HCT116 (cell line): Measurements from ENCODE around the gene INTS6L.

Experiments
- ATF3 ChIP-seq: IDR thresholded peaks from 2 replicates; pipeline ENCODE4 v1.6.1; 2012
- CEBPB ChIP-seq: IDR thresholded peaks from 2 replicates; pipeline ENCODE4 v1.6.1; 2012; ENCODE audit warnings: low read depth
- CTCF ChIP-seq, 3 experiments: fragments of 200-600 bp in 1 of 3; sonication (generic) in 1 of 3; IDR thresholded peaks in 2 of 3; conservative IDR thresholded peaks in 1 of 3; 2 replicates each; pipeline ENCODE4 v1.5.1; 2012 to 2017; ENCODE audit warnings: low read depth in 2 of 3, low read length in 2 of 3, antibody characterized with exemption in 1 of 3, borderline replicate concordance in 1 of 3, control low read depth in 1 of 3, mild to moderate bottlenecking in 1 of 3, mixed read lengths in 1 of 3, mixed run types in 1 of 3, moderate library complexity in 1 of 3; ENCODE audit not compliant: insufficient read depth in 1 of 3
- EGR1 ChIP-seq: IDR thresholded peaks from 2 replicates; pipeline ENCODE4 v1.6.1; 2012; ENCODE audit warnings: low read depth
- EZH2phosphoT487 ChIP-seq: fragments of 200-600 bp; IDR thresholded peaks from 2 replicates; pipeline ENCODE4 v1.6.1; 2018; ENCODE audit warnings: antibody characterized with exemption, borderline replicate concordance
- JUND ChIP-seq: IDR thresholded peaks from 2 replicates; pipeline ENCODE4 v1.6.1; 2012
- POLR2A ChIP-seq: IDR thresholded peaks from 2 replicates; pipeline ENCODE4 v1.7.0; 2011; ENCODE audit warnings: borderline replicate concordance; ENCODE audit not compliant: insufficient read depth, insufficient read length; ENCODE audit errors: extremely low read depth
- POLR2AphosphoS5 ChIP-seq: IDR thresholded peaks from 2 replicates; pipeline ENCODE4 v1.6.1; 2011; ENCODE audit warnings: mild to moderate bottlenecking, low read depth, low read length, moderate library complexity
- REST ChIP-seq: IDR thresholded peaks from 2 replicates; pipeline ENCODE4 v1.6.1; 2012; ENCODE audit warnings: low read depth
- SIN3A ChIP-seq: IDR thresholded peaks from 2 replicates; pipeline ENCODE4 v1.6.1; 2012; ENCODE audit warnings: low read depth
- SP1 ChIP-seq: IDR thresholded peaks from 2 replicates; pipeline ENCODE4 v1.6.1; 2012; ENCODE audit warnings: low read depth
- TCF7L2 ChIP-seq: IDR thresholded peaks from 2 replicates; pipeline ENCODE4 v1.7.0; 2011; ENCODE audit warnings: borderline replicate concordance, inconsistent platforms; ENCODE audit not compliant: insufficient read depth, insufficient read length; ENCODE audit errors: extremely low read depth
- YY1 ChIP-seq: IDR thresholded peaks from 2 replicates; pipeline ENCODE4 v1.6.1; 2011; ENCODE audit warnings: low read length, low read depth, moderate library complexity, mild to moderate bottlenecking; ENCODE audit not compliant: insufficient replicate concordance; ENCODE audit errors: extremely low read depth
- ZBTB33 ChIP-seq: IDR thresholded peaks from 2 replicates; pipeline ENCODE4 v1.6.1; 2011; ENCODE audit warnings: mild to moderate bottlenecking, low read length, moderate library complexity; ENCODE audit not compliant: insufficient replicate concordance; ENCODE audit errors: extremely low read depth

- no peak for TF ChIP-seq SP1
- TF ChIP-seq JUND, result no peak
- no peak for TF ChIP-seq SIN3A
- no peak for TF ChIP-seq POLR2A
- TF ChIP-seq REST, result no peak
- no peak for TF ChIP-seq EZH2phosphoT487
- no peak for TF ChIP-seq CTCF (IDR thresholded peaks at IDR 0.05 in 2 of 3, conservative IDR thresholded peaks at IDR 0.05 in 1 of 3; ENCODE audit: borderline replicate concordance in 1 of 3, insufficient read depth in 1 of 3, low read depth in 2 of 3, low read length in 2 of 3)
- TF ChIP-seq TCF7L2, result no peak
- TF ChIP-seq POLR2AphosphoS5, result no peak
- TF ChIP-seq YY1, result no peak
- no peak for TF ChIP-seq CEBPB
- no peak for TF ChIP-seq EGR1
- no peak for TF ChIP-seq ZBTB33
- TF ChIP-seq ATF3, result no peak
Observed at GRCh38 chrX:135549519-135549918, 29.1 kb downstream of the INTS6L start.
